MM.1S (cell line): ENCODE measurements around the gene CDA.

Experiments used
- DNase-seq: peaks from one replicate; pipeline ENCODE4 v3.0.0-alpha.2; 2015
- H2AFZ ChIP-seq: fragments of 300-600 bp; sonication (generic); 2 replicates; pipeline ENCODE4 v1.6.0; 2016; ENCODE audit warnings: antibody characterized with exemption, low read length
- H3F3A ChIP-seq: fragments of 300-600 bp; sonication (generic); 2 replicates; pipeline ENCODE4 v1.6.1; 2016; ENCODE audit warnings: mild to moderate bottlenecking, antibody characterized with exemption, low read length, moderate library complexity, mixed read lengths; ENCODE audit not compliant: insufficient read depth
- H3K27ac ChIP-seq: fragments of 300-600 bp; sonication (generic); 2 replicates; pipeline ENCODE4 v1.5.1; 2016; ENCODE audit warnings: mild to moderate bottlenecking, low read length
- H3K27me3 ChIP-seq: fragments of 300-600 bp; sonication (generic); replicated peaks from 2 replicates; pipeline ENCODE4 v1.6.0; 2016; ENCODE audit warnings: low read length; ENCODE audit not compliant: insufficient read depth
- H3K36me3 ChIP-seq: fragments of 300-600 bp; sonication (generic); replicated peaks from 2 replicates; pipeline ENCODE4 v1.6.1; 2016; ENCODE audit warnings: mild to moderate bottlenecking, low read length, mixed read lengths; ENCODE audit not compliant: insufficient read depth
- H3K4me1 ChIP-seq: fragments of 300-600 bp; sonication (generic); 2 replicates; pipeline ENCODE4 v1.6.1; 2016; ENCODE audit warnings: low read length, mixed read lengths
- H3K4me2 ChIP-seq: fragments of 300-600 bp; sonication (generic); 2 replicates; pipeline ENCODE4 v1.6.0; 2016; ENCODE audit warnings: low read depth, low read length
- H3K4me3 ChIP-seq: fragments of 300-600 bp; sonication (generic); 2 replicates; pipeline ENCODE4 v1.5.1; 2016; ENCODE audit warnings: low read length, mixed read lengths
- H3K79me2 ChIP-seq: fragments of 300-600 bp; sonication (generic); 2 replicates; pipeline ENCODE4 v1.6.1; 2016; ENCODE audit warnings: mixed run types, low read length, mixed read lengths
- H3K9ac ChIP-seq: fragments of 300-600 bp; sonication (generic); 2 replicates; pipeline ENCODE4 v1.6.1; 2016; ENCODE audit warnings: low read length, mixed read lengths
- H3K9me2 ChIP-seq: fragments of 300-600 bp; sonication (generic); replicated peaks from 2 replicates; pipeline ENCODE4 v1.6.1; 2016; ENCODE audit warnings: mild to moderate bottlenecking, low read length, mixed read lengths; ENCODE audit not compliant: insufficient read depth
- H3K9me3 ChIP-seq: fragments of 300-600 bp; sonication (generic); replicated peaks from 2 replicates; pipeline ENCODE4 v1.6.1; 2016; ENCODE audit warnings: mild to moderate bottlenecking, low read length, mixed read lengths; ENCODE audit not compliant: insufficient read depth
- H4K20me1 ChIP-seq: fragments of 300-600 bp; sonication (generic); 2 replicates; pipeline ENCODE4 v1.6.1; 2016; ENCODE audit warnings: mild to moderate bottlenecking, low read length, moderate library complexity, mixed read lengths; ENCODE audit not compliant: insufficient read depth
- EZH2 ChIP-seq: fragments of 300-600 bp; sonication (generic); optimal IDR thresholded peaks from 2 replicates; pipeline ENCODE3; 2017; ENCODE audit warnings: low read depth, mild to moderate bottlenecking, antibody characterized with exemption, low read length, mixed read lengths
- EZH2phosphoT487 ChIP-seq: fragments of 300-600 bp; sonication (generic); IDR thresholded peaks from 2 replicates; pipeline ENCODE4 v1.6.1; 2018; ENCODE audit warnings: antibody characterized with exemption, low read length
- TF ChIP-seq, protein P1 (sequence below): fragments of 300-600 bp; sonication (generic); IDR thresholded peaks from 2 replicates; pipeline ENCODE4 v1.5.1; 2016; ENCODE audit warnings: antibody characterized with exemption, low read length, mixed read lengths

Gene CDA

DNA sequence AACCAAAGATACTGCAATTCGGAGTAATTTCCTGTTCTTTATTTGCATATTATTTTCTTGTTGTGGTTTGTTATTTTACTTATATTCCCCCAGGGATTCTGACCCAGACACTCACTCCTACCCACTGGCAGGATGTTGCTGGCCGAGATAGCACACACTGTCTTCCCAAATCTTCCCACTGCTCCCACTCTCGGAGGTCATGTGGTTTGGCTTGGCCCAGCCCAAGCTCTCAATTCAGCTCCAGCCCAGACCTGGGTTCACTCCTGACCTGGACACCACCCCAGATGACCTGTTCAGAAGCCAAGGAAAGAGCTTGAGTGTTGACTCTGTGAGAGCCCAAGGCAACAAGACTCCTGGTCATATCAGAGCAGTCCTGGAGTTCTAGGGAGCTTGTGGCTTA lies 37.7 kb upstream of the CDA start:
- no peak overlapping the region for H3K27ac ChIP-seq
- no peak overlapping the region for H3K4me2 ChIP-seq
- TF ChIP-seq, protein P1, sequence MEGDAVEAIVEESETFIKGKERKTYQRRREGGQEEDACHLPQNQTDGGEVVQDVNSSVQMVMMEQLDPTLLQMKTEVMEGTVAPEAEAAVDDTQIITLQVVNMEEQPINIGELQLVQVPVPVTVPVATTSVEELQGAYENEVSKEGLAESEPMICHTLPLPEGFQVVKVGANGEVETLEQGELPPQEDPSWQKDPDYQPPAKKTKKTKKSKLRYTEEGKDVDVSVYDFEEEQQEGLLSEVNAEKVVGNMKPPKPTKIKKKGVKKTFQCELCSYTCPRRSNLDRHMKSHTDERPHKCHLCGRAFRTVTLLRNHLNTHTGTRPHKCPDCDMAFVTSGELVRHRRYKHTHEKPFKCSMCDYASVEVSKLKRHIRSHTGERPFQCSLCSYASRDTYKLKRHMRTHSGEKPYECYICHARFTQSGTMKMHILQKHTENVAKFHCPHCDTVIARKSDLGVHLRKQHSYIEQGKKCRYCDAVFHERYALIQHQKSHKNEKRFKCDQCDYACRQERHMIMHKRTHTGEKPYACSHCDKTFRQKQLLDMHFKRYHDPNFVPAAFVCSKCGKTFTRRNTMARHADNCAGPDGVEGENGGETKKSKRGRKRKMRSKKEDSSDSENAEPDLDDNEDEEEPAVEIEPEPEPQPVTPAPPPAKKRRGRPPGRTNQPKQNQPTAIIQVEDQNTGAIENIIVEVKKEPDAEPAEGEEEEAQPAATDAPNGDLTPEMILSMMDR, result no peak
- TF ChIP-seq EZH2 (no peak), EZH2phosphoT487 (no peak)
- no peaks in the 10 kb centered on the region for H3K9me3 ChIP-seq
- no peaks in the 10 kb centered on the region for H3F3A ChIP-seq
- H2AFZ ChIP-seq, result no peak overlapping the region
- no peak overlapping the region for H3K9ac ChIP-seq
- H3K9me2 ChIP-seq, result no peaks in the 10 kb centered on the region
- no peaks in the 10 kb centered on the region for H3K79me2 ChIP-seq
- peaks cover 86% of the 10 kb centered on the region for H3K27me3 ChIP-seq
- no peaks in the 10 kb centered on the region for H3K4me1 ChIP-seq
- H3K36me3 ChIP-seq, result no peaks in the 10 kb centered on the region
- H3K4me3 ChIP-seq, result no peak overlapping the region
- no peaks in the 10 kb centered on the region for H4K20me1 ChIP-seq
- no peak for DNase-seq

DNA sequence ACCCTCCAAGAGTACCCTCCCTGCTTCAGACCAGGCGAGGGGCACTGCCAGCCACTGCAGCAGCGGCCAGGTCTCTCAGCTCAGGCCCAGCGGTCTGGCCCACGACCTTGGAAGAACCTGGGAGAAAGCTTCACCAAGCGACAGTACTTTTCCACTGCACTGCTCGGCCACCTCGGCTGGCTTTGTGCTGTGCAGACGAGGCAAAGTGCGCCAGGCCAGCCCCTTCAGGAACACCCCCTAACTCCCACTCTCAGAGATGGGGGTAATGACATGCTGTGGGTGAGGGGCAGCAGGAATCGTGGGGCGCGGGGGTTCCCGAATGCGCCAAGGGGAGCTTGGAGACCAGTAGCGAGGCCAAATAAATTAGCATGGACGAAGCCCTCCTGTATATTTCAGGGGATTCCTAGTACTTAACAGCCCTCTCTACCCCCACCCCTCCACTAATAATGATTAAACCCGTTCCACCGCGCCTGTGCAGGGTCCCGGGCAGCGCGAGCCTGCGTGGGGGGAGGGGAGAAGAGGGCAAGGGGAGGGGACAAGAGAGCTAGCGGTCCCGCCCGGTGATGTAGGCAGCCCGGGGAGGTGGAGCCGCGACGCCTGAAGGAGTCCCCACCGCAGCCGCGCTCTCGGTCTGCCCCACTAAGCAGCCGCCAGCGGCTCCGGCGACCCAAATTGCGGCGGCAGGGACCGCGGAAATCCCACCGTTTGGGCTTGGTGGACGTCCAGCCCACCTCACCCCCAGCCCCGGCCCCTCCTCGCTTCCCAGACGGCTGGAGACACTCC lies 36.8 kb upstream of the CDA start, which contains the start of gene FAM43B:
Gene FAM43B, plus strand, starts transcription at position 629 of the 783 bp plus-strand sequence. CDS start 401 bp downstream, outside the sequence.
- Histone ChIP-seq H3K4me3 (no peak within 1 kb of the TSS), H3K9me2 (no peaks in the 10 kb centered on the region), H3K9ac (no peak within 1 kb of the TSS), H3K36me3 (no peaks in the 10 kb centered on the region), H3K27ac (no peak within 1 kb of the TSS), H3F3A (no peaks in the 10 kb centered on the region), H3K79me2 (no peaks in the 10 kb centered on the region), H2AFZ (no peak within 1 kb of the TSS), H3K4me2 (no peak within 1 kb of the TSS), H4K20me1 (no peaks in the 10 kb centered on the region), H3K9me3 (no peaks in the 10 kb centered on the region), H3K27me3 (peaks cover 88% of the 10 kb centered on the region), H3K4me1 (no peaks in the 10 kb centered on the region)
- TF ChIP-seq EZH2, result no peak
- no peak for TF ChIP-seq EZH2phosphoT487
- TF ChIP-seq, protein P1, result no peak
- DNase-seq, result no peak

DNA sequence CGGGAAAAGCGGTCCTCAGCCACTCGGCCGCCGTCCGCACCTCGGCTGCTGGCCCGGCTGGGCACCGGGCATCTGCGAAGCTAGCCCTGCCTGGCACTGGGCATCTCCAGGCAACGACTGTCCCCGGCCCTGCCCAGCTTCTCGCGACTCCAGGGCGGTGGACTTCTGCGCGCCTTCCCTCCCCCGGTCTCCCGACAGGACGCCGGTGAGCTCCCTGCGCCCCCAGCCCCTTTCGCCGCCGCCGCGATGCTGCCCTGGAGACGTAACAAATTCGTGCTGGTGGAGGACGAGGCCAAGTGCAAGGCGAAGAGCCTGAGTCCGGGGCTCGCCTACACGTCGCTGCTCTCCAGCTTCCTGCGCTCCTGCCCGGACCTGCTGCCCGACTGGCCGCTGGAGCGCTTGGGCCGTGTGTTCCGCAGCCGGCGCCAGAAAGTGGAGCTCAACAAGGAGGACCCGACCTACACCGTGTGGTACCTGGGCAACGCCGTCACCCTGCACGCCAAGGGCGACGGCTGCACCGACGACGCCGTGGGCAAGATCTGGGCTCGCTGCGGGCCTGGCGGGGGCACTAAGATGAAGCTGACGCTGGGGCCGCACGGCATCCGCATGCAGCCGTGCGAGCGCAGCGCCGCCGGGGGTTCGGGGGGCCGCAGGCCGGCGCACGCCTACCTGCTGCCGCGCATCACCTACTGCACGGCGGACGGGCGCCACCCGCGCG lies 36.0 kb upstream of the CDA start:
- Histone ChIP-seq H2AFZ (no peak overlapping the region), H3F3A (no peaks in the 10 kb centered on the region), H3K36me3 (no peaks in the 10 kb centered on the region), H3K9ac (no peak overlapping the region), H3K27me3 (peaks cover 90% of the 10 kb centered on the region), H4K20me1 (no peaks in the 10 kb centered on the region), H3K27ac (no peak overlapping the region), H3K4me1 (no peaks in the 10 kb centered on the region), H3K4me2 (no peak overlapping the region), H3K79me2 (no peaks in the 10 kb centered on the region), H3K9me3 (no peaks in the 10 kb centered on the region), H3K9me2 (no peaks in the 10 kb centered on the region), H3K4me3 (no peak overlapping the region)
- DNase-seq, result no peak
- no peak for TF ChIP-seq EZH2phosphoT487
- TF ChIP-seq, protein P1, result no peak
- no peak for TF ChIP-seq EZH2
